OCI-LY3 (cell line): ENCODE results near the gene SOSTDC1.

ENCODE experiments used
- CTCF ChIP-seq: fragments of 200-600, 300-600 bp; sonication (generic); IDR thresholded peaks from 2 replicates; pipeline ENCODE4 v1.5.1; 2014; ENCODE audit warnings: antibody characterized with exemption, low read length, low read depth
- EZH2phosphoT487 ChIP-seq: fragments of 200-600 bp; shearing (Covaris generic); IDR thresholded peaks from 2 replicates; pipeline ENCODE4 v1.6.1; 2018; ENCODE audit warnings: antibody characterized with exemption, mixed run types, low read depth

GRCh38 chr7:16493266-16493665, 27.7 kb upstream of the SOSTDC1 start:
- TF ChIP-seq CTCF, result no peak
- TF ChIP-seq EZH2phosphoT487, result no peak
